HepG2 (cell line): ENCODE results near the gene PCNT. TPM values are rescaled to one million over a fixed set of nuclear protein-coding genes. Genes with fewer than 3 reads are reported as not detected.

Experiments
- HDAC2 ChIP-seq: sonication (generic); formaldehyde crosslinking; IDR thresholded peaks from 2 replicates; pipeline ENCODE4 v1.4.0; 2020; ENCODE audit warnings: missing genetic modification reagents
- NFYC ChIP-seq: IDR thresholded peaks from 2 replicates; pipeline ENCODE4 v1.6.1; 2016; ENCODE audit warnings: missing genetic modification reagents, missing compliant biosample characterization
- PCBP2 ChIP-seq: fragments of 200-400 bp; formaldehyde crosslinking; optimal IDR thresholded peaks from 2 replicates; pipeline ENCODE3; 2018; ENCODE audit warnings: low read length, low read depth; ENCODE audit not compliant: poor library complexity, severe bottlenecking
- POGK ChIP-seq: sonication (generic); formaldehyde crosslinking; conservative IDR thresholded peaks from 2 replicates; pipeline ENCODE4 v1.8.0; 2022; ENCODE audit warnings: mild to moderate bottlenecking, moderate library complexity, missing genetic modification reagents
- POLR2AphosphoS5 ChIP-seq: IDR thresholded peaks from 2 replicates; pipeline ENCODE4 v1.6.1; 2012; ENCODE audit warnings: low read depth, low read length
- PRDM15 ChIP-seq: sonication (generic); formaldehyde crosslinking; IDR thresholded peaks from 2 replicates; pipeline ENCODE4 v1.4.0; 2020; ENCODE audit warnings: missing genetic modification reagents
- SNAI1 ChIP-seq: sonication (generic); formaldehyde crosslinking; IDR thresholded peaks from 2 replicates; pipeline ENCODE4 v1.5.0; 2020; ENCODE audit warnings: mild to moderate bottlenecking, missing genetic modification reagents, borderline replicate concordance
- SNAPC5 ChIP-seq: sonication (generic); formaldehyde crosslinking; IDR thresholded peaks from 2 replicates; pipeline ENCODE4 v1.8.1; 2023; ENCODE audit warnings: mild to moderate bottlenecking, missing genetic modification reagents, borderline replicate concordance
- SPEN ChIP-seq: sonication (generic); formaldehyde crosslinking; IDR thresholded peaks from 2 replicates; pipeline ENCODE4 v1.5.1; 2020; ENCODE audit warnings: low read depth, mild to moderate bottlenecking, missing genetic modification reagents
- TBX2 ChIP-seq: sonication (generic); formaldehyde crosslinking; IDR thresholded peaks from 2 replicates; pipeline ENCODE4 v1.5.0; 2020; ENCODE audit warnings: missing genetic modification reagents, mild to moderate bottlenecking, borderline replicate concordance
- ZMAT3 ChIP-seq: sonication (generic); formaldehyde crosslinking; conservative IDR thresholded peaks from 2 replicates; pipeline ENCODE4 v1.7.0; 2021; ENCODE audit warnings: missing genetic modification reagents
- ZMYM2 ChIP-seq: sonication (generic); formaldehyde crosslinking; IDR thresholded peaks from 2 replicates; pipeline ENCODE4 v1.8.0; 2022; ENCODE audit warnings: mild to moderate bottlenecking, missing genetic modification reagents
- ZNF556 ChIP-seq: sonication (generic); formaldehyde crosslinking; IDR thresholded peaks from 2 replicates; pipeline ENCODE4 v1.4.0; 2020; ENCODE audit warnings: mild to moderate bottlenecking, missing genetic modification reagents, borderline replicate concordance
- ZNF607 ChIP-seq: sonication (generic); formaldehyde crosslinking; IDR thresholded peaks from 2 replicates; pipeline ENCODE4 v1.5.1; 2020; ENCODE audit warnings: missing genetic modification reagents, mild to moderate bottlenecking, borderline replicate concordance
- polyA plus RNA-seq, 8 experiments: library from polyadenylated mRNA; depleted of rRNA in 3 of 8; stranded (reverse) in 7 of 8; unstranded in 1 of 8; fragments of >200 nt; fragmentation: Illumina TruSeq in 4 of 8; extraction: Trizol in 4 of 8; gene quantifications; 2 replicates each; pipeline versions ENCODE4 v1.2.1 to v1.2.3, GENCODE V29; 2011 to 2016; ENCODE audit warnings: low read depth in 4 of 8, missing spikeins in 1 of 8, mixed read lengths in 1 of 8; ENCODE audit not compliant: insufficient read depth in 1 of 8
- total RNA-seq, 5 experiments: library from RNA; depleted of rRNA; stranded (reverse); fragments of >200 nt; fragmentation: Illumina TruSeq; extraction: Trizol; gene quantifications; 2 replicates each; pipeline ENCODE4 v1.2.3, GENCODE V29; 2016; ENCODE audit warnings: low read depth in 1 of 5
- TF ChIP-seq, protein P1 (sequence below): sonication (generic); formaldehyde crosslinking; IDR thresholded peaks from 2 replicates; pipeline ENCODE4 v1.8.1; 2023; ENCODE audit warnings: mild to moderate bottlenecking, moderate library complexity, missing genetic modification reagents
- TF ChIP-seq, protein P2 (sequence below): sonication (generic); formaldehyde crosslinking; IDR thresholded peaks from 2 replicates; pipeline ENCODE4 v1.4.0; 2020; ENCODE audit warnings: mild to moderate bottlenecking, missing genetic modification reagents
- TF ChIP-seq, protein P3 (sequence below): sonication (generic); formaldehyde crosslinking; IDR thresholded peaks from 2 replicates; pipeline ENCODE4 v1.4.0; 2020; ENCODE audit warnings: missing genetic modification reagents

The PCNT gene
- total and polyA plus RNA-seq, 2 of the 13 experiments (the other 11 are each of a cell fraction or from before 2014, with no cell fraction given) = 5.6 to 12.4 TPM

GRCh38 chr21:46323710-46324389, at the start of gene PCNT, which contains the start of gene C21orf58 (continued):
- TF ChIP-seq, protein P1, sequence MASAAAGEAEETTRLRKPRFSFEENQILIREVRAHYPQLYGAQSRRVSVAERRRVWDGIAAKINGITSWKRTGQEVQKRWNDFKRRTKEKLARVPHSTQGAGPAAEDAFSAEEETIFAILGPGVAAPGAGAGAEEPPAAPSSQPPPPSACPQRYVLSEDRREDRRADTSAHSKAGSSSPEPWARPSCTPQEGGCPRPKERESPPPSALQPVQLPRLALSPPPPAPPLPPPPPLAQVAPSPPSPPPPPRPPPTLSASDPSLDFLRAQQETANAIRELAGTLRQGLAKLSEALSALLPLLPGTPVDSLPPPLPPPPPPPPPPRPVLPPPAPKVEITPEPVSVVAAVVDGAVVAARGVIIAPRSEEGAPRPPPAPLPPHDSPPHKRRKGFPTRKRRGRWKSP (CRISPR knock-in tag) = peak; percentile 93
- TF ChIP-seq, protein P2, sequence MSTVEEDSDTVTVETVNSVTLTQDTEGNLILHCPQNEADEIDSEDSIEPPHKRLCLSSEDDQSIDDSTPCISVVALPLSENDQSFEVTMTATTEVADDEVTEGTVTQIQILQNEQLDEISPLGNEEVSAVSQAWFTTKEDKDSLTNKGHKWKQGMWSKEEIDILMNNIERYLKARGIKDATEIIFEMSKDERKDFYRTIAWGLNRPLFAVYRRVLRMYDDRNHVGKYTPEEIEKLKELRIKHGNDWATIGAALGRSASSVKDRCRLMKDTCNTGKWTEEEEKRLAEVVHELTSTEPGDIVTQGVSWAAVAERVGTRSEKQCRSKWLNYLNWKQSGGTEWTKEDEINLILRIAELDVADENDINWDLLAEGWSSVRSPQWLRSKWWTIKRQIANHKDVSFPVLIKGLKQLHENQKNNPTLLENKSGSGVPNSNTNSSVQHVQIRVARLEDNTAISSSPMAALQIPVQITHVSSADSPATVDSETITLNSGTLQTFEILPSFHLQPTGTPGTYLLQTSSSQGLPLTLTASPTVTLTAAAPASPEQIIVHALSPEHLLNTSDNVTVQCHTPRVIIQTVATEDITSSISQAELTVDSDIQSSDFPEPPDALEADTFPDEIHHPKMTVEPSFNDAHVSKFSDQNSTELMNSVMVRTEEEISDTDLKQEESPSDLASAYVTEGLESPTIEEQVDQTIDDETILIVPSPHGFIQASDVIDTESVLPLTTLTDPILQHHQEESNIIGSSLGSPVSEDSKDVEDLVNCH = no peak
- TF ChIP-seq TBX2 (CRISPR knock-in tag) = peak; percentile 27; the same call in 1 of the 2 replicates
- no peak for TF ChIP-seq PCBP2
- TF ChIP-seq ZNF607 (CRISPR knock-in tag) = peak; percentile 51
- TF ChIP-seq PRDM15 (CRISPR knock-in tag) = no peak
- peak; percentile 17; the same call in 1 of the 2 replicates for TF ChIP-seq ZNF556 (CRISPR knock-in tag)
- TF ChIP-seq POLR2AphosphoS5 = peak; percentile 79
- peak; percentile 77 for TF ChIP-seq SPEN
- peak; percentile 95 for TF ChIP-seq NFYC (CRISPR knock-in tag)
- TF ChIP-seq POGK = peak; percentile 89
- TF ChIP-seq, protein P3, sequence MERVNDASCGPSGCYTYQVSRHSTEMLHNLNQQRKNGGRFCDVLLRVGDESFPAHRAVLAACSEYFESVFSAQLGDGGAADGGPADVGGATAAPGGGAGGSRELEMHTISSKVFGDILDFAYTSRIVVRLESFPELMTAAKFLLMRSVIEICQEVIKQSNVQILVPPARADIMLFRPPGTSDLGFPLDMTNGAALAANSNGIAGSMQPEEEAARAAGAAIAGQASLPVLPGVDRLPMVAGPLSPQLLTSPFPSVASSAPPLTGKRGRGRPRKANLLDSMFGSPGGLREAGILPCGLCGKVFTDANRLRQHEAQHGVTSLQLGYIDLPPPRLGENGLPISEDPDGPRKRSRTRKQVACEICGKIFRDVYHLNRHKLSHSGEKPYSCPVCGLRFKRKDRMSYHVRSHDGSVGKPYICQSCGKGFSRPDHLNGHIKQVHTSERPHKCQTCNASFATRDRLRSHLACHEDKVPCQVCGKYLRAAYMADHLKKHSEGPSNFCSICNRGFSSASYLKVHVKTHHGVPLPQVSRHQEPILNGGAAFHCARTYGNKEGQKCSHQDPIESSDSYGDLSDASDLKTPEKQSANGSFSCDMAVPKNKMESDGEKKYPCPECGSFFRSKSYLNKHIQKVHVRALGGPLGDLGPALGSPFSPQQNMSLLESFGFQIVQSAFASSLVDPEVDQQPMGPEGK (CRISPR knock-in tag) = peak; percentile 90
- TF ChIP-seq ZMAT3 (CRISPR knock-in tag) = 0 out of 2 replicates have a peak, but pooled peaks have one; percentile 35
- peak; percentile 70; the same call in 1 of the 2 replicates for TF ChIP-seq SNAI1 (CRISPR knock-in tag)
- TF ChIP-seq HDAC2 (CRISPR knock-in tag) = peak; percentile 43; the same call in 1 of the 2 replicates
- TF ChIP-seq ZMYM2 = 0 out of 2 replicates have a peak, but pooled peaks have one; percentile 12
- TF ChIP-seq SNAPC5 (CRISPR knock-in tag) = peak; percentile 81; the same call in 1 of the 2 replicates
